Endodermal cell (in vitro differentiated cells): ENCODE measurements around the gene RBM44. TPM values are rescaled to one million over a fixed set of nuclear protein-coding genes. Genes with fewer than 3 reads are reported as not detected.

Experiments
- DNase-seq: peaks from one replicate; pipeline ENCODE4 v3.0.0-alpha.2; 2017
- H3K27ac ChIP-seq: 2 replicates; pipeline ENCODE4 v1.5.1; 2013; ENCODE audit warnings: mild to moderate bottlenecking, low read depth, low read length, moderate library complexity
- H3K27me3 ChIP-seq: 2 replicates; pipeline ENCODE4 v1.6.1; 2013; ENCODE audit warnings: mild to moderate bottlenecking, low read length, moderate library complexity; ENCODE audit not compliant: insufficient read depth, control insufficient read depth, poor library complexity, severe bottlenecking
- H3K36me3 ChIP-seq: 2 replicates; pipeline ENCODE4 v1.7.0; 2013; ENCODE audit warnings: mild to moderate bottlenecking, low read length, moderate library complexity; ENCODE audit not compliant: control insufficient read depth, insufficient read depth
- H3K4me1 ChIP-seq: one replicate; pipeline ENCODE4 v1.7.0; 2013; ENCODE audit warnings: low read length; ENCODE audit not compliant: control insufficient read depth, insufficient read depth
- H3K4me3 ChIP-seq: 2 replicates; pipeline ENCODE4 v1.5.1; 2013; ENCODE audit warnings: mild to moderate bottlenecking, low read length, moderate library complexity
- H3K9ac ChIP-seq: 2 replicates; pipeline ENCODE4 v1.6.1; 2013; ENCODE audit warnings: mild to moderate bottlenecking, low read length, moderate library complexity; ENCODE audit not compliant: poor library complexity, severe bottlenecking; ENCODE audit errors: extremely low read depth
- H3K9me3 ChIP-seq: 2 replicates; pipeline ENCODE4 v1.6.1; 2013; ENCODE audit warnings: mild to moderate bottlenecking, low read length, moderate library complexity; ENCODE audit not compliant: control insufficient read depth
- H3K27ac Mint-ChIP-seq: 2 replicates; pipeline ENCODE4 v1.8.0; 2020; ENCODE audit warnings: mixed read lengths
- H3K27me3 Mint-ChIP-seq: 2 replicates; pipeline ENCODE4 v1.8.0; 2021; ENCODE audit warnings: mild to moderate bottlenecking, mixed read lengths; ENCODE audit not compliant: insufficient read depth
- H3K36me3 Mint-ChIP-seq: 2 replicates; pipeline ENCODE4 v1.8.0; 2020; ENCODE audit warnings: low read depth, mixed read lengths
- H3K4me1 Mint-ChIP-seq: 2 replicates; pipeline ENCODE4 v1.8.0; 2020; ENCODE audit warnings: mixed read lengths
- H3K4me3 Mint-ChIP-seq: 2 replicates; pipeline ENCODE4 v1.8.0; 2020; ENCODE audit warnings: mild to moderate bottlenecking, moderate library complexity, mixed read lengths
- H3K9me3 Mint-ChIP-seq: 2 replicates; pipeline ENCODE4 v1.8.0; 2020; ENCODE audit warnings: mild to moderate bottlenecking, mixed read lengths
- CTCF ChIP-seq: fragments of 200-600 bp; sonication (generic); conservative IDR thresholded peaks from 2 replicates; pipeline ENCODE4 v1.5.0; 2021; ENCODE audit warnings: antibody characterized with exemption, mild to moderate bottlenecking
- whole genome bisulfite sequencing, 2 experiments: methylation state at CpG; one replicate each; pipeline versions ENCODE4 v1.1.5 to v1.1.7; 2013; ENCODE audit warnings: missing lambda C conversion rate in 2 of 2, mixed read lengths in 1 of 2; ENCODE audit not compliant: insufficient coverage in 1 of 2, insufficient read length in 1 of 2; 5-methylcytosine and 5-hydroxymethylcytosine counted together
- total RNA-seq, 2 donors: library from RNA; stranded (reverse); fragmentation: NEBNext Ultra II Directional in 1 of 2; extraction: Animal tissue kit (Norgen Biotek cat#: 25700) in 1 of 2; gene quantifications; 2 replicates in 1 of 2; 3 replicates in 1 of 2; pipeline ENCODE4 v1.2.1, GENCODE V29; 2021

The RBM44 gene
- total RNA-seq, 2 donors from 2014 or later, result 0.42 to 1.2 TPM

GRCh38 chr2:237824085-237824484 lies 25.5 kb downstream of the RBM44 start:
- no peaks in the 10 kb centered on the region for H3K4me1 Mint-ChIP-seq
- no peak for TF ChIP-seq CTCF
- Histone ChIP-seq H3K27me3 (no peaks in the 10 kb centered on the region), H3K27ac (no peak overlapping the region), H3K9me3 (no peaks in the 10 kb centered on the region), H3K9ac (no peak overlapping the region), H3K36me3 (no peaks in the 10 kb centered on the region), H3K4me3 (no peak overlapping the region), H3K4me1 (no peaks in the 10 kb centered on the region)
- no peak overlapping the region for H3K27ac Mint-ChIP-seq
- no peaks in the 10 kb centered on the region for H3K27me3 Mint-ChIP-seq
- 84 to 89% methylated on average over 6 of the region's 6 CpGs for WGBS, 2 experiments
- H3K4me3 Mint-ChIP-seq, result no peak overlapping the region
- no peaks in the 10 kb centered on the region for H3K36me3 Mint-ChIP-seq
- DNase-seq, result no peak
- H3K9me3 Mint-ChIP-seq, result no peaks in the 10 kb centered on the region

- Mint-ChIP-seq H3K9me3 (no peaks in the 10 kb centered on the region), H3K4me3 (no peak overlapping the region), H3K36me3 (no peaks in the 10 kb centered on the region), H3K4me1 (no peaks in the 10 kb centered on the region), H3K27me3 (no peaks in the 10 kb centered on the region), H3K27ac (no peak overlapping the region)
- Histone ChIP-seq H3K27ac (no peak overlapping the region), H3K27me3 (no peaks in the 10 kb centered on the region), H3K9me3 (no peaks in the 10 kb centered on the region), H3K4me1 (no peaks in the 10 kb centered on the region), H3K36me3 (no peaks in the 10 kb centered on the region), H3K4me3 (no peak overlapping the region), H3K9ac (no peak overlapping the region)
- 88% methylated on average over 3 of the region's 3 CpGs; no CpG with 5 or more reads in 1 of the 2 experiments for WGBS, 2 experiments
- DNase-seq, result no peak
- no peak for TF ChIP-seq CTCF
These were observed 28.9 kb downstream of the RBM44 start for GRCh38 chr2:237827421-237827987.

- no peak for DNase-seq
- Histone ChIP-seq H3K4me3 (no peak overlapping the region), H3K27me3 (no peaks in the 10 kb centered on the region), H3K4me1 (no peaks in the 10 kb centered on the region), H3K9me3 (no peaks in the 10 kb centered on the region), H3K9ac (no peak overlapping the region), H3K36me3 (no peaks in the 10 kb centered on the region), H3K27ac (no peak overlapping the region)
- H3K4me3 Mint-ChIP-seq, result no peak overlapping the region
- no peaks in the 10 kb centered on the region for H3K27me3 Mint-ChIP-seq
- WGBS, 2 experiments, result 96% methylated on average over 2 of the region's 2 CpGs; no CpG with 5 or more reads in 1 of the 2 experiments
- no peaks in the 10 kb centered on the region for H3K4me1 Mint-ChIP-seq
- H3K9me3 Mint-ChIP-seq, result no peaks in the 10 kb centered on the region
- no peaks in the 10 kb centered on the region for H3K36me3 Mint-ChIP-seq
- TF ChIP-seq CTCF, result no peak
- H3K27ac Mint-ChIP-seq, result no peak overlapping the region
These were observed 31.9 kb downstream of the RBM44 start for GRCh38 chr2:237830522-237830921.
